ENCODE measurements around the gene AGGF1.
"Not testable (repeated sequence)": the region's sequence is repeated elsewhere in the genome, so short reads cannot be mapped to it uniquely, and the experiment has no call there.

The AGGF1 gene

DNA sequence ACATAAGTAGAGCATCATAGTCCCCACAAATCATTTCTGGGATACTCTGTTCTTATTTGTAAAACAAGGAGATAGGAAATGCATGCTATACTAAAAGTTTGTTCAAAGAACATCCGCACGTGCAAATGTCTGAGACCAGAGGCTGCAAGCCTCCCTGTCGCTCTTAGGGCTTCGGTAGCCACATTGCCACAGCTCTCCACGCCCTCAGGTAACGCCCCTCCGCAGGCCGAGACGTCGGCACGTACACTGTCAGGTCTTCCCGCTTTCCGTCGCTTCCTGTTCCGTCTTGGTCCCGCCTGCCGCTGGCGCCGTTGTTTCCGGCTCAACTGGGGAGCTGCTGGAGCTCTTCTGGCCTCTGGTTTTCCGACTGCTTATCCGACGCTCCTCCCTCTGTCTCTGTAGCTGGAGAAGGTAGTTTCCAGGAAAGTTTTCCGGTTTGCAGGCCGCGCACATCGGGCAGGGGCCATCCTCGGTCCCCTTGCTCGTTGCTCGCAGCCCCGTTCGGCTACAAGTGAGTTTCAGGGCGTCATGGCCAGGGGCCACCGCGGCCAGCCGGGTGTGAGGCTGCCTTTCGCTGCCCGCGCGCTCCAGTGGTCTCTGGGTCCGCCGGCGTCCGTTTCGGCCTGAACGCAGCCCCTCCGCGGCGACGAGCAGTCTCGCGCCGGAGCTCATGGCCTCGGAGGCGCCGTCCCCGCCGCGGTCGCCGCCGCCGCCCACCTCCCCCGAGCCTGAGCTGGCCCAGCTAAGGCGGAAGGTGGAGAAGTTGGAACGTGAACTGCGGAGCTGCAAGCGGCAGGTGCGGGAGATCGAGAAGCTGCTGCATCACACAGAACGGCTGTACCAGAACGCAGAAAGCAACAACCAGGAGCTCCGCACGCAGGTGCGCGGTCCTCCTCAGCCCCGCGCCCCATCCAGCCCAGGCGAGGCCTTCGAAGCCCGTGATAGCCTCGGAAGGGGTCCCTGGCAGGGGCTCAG lies at the start of gene AGGF1:
Gene AGGF1, plus strand, starts transcription at position 308 of the 975 bp plus-strand sequence. Its CDS starts 363 bp downstream, at position 671.
- peak; percentile 85 for DNase-seq

- no peak for DNase-seq
Measured at GRCh38 chr5:76980518-76981144, 49.6 kb upstream of the AGGF1 start.

DNA sequence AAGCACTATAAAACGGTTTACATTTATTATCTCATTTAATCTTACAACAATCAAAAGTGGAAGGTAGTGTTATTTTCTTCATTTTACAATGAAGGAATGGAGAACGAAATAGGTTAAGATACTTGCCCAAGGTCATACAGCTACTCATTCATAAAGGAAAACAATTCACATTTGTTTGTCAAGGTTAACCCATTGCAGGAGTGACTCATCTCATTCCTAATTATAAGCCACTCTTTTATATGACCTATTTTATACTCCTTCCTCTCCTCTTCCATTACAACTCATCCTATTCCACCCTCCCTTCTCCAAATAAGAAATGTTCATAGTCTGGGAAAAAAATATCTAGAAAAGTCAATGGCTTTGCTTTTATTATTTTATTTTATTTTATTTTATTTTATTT lies 47.8 kb upstream of the AGGF1 start:
- no peak for DNase-seq

- DNase-seq: no peak
Measured at GRCh38 chr5:76983468-76983867, 46.7 kb upstream of the AGGF1 start.

DNA sequence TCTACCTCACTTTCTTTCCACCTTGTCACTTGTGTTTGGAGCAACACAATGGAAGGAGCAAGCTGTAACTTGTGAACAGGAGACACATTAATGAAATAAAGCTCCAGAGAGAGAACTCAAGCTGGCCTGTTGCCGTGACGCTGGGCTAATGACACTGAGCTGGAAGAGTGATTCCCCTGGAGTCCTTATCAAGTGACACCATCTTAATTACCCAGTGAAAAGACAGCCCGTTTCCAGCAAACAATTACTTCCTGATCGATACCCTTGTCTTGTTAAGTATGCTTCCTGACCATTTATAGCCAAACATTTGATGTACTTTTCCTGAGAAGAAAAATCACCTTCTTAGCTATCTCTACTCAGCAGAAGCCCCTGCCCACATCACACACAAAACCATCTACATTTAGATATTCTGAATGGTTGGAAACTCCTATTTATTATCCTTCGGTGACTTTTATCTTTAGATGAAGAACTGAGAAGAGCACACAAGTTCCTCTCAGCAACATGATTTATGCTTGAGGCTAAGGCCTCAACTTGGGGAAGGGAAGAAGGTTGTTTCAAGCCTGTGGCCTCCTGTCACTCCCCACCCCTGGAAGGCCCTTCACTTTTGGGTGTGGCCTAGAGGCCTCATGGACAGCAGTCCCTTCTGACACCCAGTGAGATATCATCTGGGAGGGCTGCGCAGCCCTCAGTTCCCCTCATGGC lies 43.2 kb upstream of the AGGF1 start:
- DNase-seq: no peak

GRCh38 chr5:76990899-76991459 lies 39.2 kb upstream of the AGGF1 start:
- DNase-seq: no peak

- DNase-seq: not testable (repeated sequence)
Measured at GRCh38 chr5:76993436-76993835, 36.8 kb upstream of the AGGF1 start.

GRCh38 chr5:76994337-76994736 lies 35.9 kb upstream of the AGGF1 start:
- DNase-seq: no peak

DNA sequence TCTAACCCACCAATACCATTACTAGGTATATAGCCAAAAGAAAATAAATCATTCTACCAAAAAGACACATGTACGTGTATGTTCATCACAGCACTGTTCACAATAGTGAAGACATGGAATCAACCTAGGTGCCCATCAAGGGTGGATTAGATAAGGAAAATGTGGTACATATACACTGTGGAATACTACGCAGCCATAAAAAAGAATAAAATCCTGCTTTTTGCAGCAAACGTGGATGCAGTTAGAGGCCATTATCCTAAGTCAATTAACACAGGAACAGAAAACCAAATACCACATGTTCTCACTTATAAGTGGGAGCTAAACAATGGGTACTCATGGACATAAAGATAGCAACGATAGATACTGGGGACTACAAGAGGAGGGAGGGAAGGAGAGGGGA lies 32.0 kb upstream of the AGGF1 start:
- DNase-seq: not testable (repeated sequence)

DNA sequence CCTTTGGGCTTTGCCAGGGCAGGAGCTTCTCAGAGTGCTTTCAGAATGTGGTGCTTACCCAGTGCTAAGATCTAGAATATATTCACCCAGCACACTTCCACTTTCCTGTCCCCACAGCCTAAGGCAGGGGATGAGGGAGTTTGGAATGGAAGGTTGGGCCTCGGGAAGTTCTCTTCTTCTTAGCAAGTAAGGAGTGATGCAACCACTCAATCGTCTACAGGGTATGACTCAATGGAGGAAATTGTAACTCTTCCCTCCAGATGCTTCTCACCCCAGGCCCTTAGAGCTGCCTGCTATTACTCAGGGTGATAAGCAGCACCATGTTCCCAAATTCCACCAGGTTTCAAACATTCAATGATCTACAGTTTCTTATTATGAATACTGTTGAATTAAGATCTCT lies 30.8 kb upstream of the AGGF1 start:
- DNase-seq: no peak

DNA sequence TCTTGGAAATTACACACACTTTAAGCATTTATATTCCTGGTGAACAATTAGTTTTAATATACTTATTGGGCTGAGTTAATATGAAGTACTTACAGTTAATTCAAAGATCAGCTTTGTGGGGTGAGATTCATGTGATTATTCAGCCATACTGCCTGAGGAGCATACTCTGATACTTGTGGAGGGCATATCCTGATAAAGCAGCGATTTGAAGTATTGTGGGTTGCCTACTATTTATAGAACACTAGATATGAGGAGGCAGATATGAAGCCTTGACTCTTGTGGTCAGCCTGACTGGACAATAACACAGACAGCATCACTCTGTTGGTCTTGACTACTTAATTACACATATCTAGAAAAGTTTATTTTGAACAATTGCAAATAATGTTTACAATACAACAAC lies 27.0 kb upstream of the AGGF1 start:
- no peak for DNase-seq

- no peak for DNase-seq
Measured at GRCh38 chr5:77006124-77006523, 24.1 kb upstream of the AGGF1 start.

GRCh38 chr5:77008413-77008812 lies 21.8 kb upstream of the AGGF1 start:
- no peak for DNase-seq

GRCh38 chr5:77010243-77010642 lies 20.0 kb upstream of the AGGF1 start:
- DNase-seq: no peak

- DNase-seq: no peak
Measured at GRCh38 chr5:77011498-77011897, 18.7 kb upstream of the AGGF1 start.

DNA sequence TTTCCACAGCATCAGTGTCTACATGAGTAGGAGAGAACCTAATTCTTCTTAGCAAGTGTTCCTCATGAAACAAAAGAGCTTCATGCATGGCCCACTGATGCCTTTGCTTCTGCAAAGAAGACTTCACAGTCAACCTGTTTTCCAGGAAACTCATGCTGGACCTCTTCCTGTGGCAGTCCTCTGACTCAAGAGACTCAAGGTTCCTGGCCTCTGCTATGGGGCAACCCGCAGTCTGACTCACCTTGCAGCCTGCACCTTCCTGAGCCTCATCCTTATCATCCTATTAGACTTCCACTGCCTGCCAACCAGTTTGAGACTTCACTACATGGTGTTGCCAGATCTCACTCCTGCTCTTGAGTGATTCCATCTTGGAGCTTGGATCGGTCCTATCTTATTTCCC lies 17.6 kb upstream of the AGGF1 start:
- no peak for DNase-seq

DNA sequence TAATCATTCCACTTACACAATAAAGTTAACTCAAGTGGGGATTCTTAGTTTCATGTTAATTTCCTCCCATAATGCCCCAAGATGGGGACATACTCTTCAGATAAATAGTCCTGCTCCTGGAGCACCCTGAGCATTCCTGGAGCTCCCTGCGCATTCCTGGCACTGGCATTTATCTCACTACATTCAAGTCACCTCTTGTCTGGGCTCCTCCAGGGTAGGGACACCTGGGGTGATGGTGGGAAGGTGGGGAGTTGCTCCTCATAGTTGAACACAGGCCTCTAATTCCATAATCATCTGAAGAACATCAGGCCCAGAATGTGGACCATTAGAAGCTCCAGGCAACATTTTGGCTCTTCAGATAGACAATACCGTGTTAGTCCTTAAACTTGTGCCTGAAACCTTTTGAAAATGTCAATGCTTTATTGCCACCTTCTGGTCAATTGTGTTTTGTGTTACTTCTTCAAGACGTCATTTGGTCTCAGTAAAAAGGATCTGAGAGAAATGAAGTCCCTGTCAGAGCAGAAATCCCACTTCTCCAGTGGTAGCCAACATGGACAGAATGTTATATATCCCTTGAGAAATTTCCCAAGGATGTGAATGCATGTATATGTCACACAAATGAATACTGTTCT lies 14.2 kb upstream of the AGGF1 start:
- no peak for DNase-seq

GRCh38 chr5:77016962-77017361 lies 13.2 kb upstream of the AGGF1 start:
- no peak for DNase-seq

DNA sequence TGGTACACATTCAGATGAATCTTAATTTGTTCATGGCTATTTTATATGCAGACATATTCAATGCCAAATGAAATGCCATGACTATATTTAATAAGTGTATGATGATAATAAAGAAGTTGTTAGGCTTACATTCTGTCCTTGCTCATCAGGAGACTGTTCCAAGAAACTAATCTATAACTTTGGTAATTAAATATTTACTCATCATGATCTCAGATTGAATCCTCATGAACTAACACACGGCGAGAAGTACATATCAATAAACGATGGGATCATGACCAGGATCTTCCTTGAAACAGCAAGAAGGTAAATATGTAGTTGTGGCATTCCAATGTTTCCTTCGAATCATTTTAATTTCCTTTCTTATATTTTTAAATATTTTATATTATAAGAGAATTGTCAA lies 12.5 kb upstream of the AGGF1 start:
- DNase-seq: no peak

DNA sequence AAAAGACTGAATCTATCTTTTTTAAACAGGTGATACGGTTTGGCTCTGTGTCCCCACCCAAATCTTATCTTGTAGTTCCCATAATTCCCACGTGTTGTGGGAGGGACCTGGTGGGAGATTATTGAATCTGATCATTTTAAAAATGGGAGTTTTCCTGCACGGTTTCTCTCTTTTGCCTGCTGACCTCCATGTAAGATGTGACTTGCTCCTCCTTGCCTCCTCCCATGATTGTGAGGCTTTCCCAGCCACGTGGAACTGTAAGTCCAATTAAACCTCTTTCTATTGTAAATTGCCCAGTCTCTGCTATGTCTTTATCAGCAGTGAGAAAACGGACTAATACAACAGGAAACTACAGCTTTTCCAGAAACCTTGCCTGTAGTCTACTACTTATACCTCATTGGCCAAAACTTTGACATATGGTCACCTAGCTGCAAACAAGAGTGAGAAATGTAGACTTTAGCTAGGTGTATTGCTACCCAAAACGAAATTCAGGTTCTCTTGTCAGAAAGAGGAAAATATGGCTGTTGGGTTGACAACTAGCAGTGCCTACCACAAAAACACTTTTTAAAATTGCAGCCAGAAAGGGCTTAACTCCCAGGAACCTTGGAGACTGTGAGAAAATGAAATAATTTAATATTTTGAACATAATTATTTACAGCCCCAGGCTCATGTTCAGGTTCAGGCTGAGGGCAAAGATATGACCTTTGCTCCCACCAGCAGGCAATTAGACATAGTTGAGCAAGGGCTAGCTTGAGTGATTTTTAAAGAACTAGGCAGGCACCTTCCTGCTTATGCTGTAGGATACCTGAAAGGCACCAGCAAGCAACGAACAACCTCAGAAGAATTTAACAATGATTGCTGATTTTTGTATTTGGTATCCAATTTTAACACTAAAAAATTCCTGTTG lies 7.4 kb upstream of the AGGF1 start:
- DNase-seq: no peak

GRCh38 chr5:77024490-77024889 lies 5.7 kb upstream of the AGGF1 start:
- DNase-seq: no peak

Data from activated T-cell treated with anti-CD3 and anti-CD28 coated beads, Interleukin-2, amount 50 U/mL, for 1 hour (primary cell).